A549 (cell line): ENCODE measurements around the gene LIN7B. TPM values are rescaled to one million over a fixed set of nuclear protein-coding genes. Genes with fewer than 3 reads are reported as not detected.

ENCODE experiments used
- ATAC-seq, 2 experiments: fragments of 200-7000 bp in 1 of 2; fragments of >200 bp in 1 of 2; cut with Nextera tagmentation in 1 of 2; cut with Tn5 transposase in 1 of 2; 3 replicates each; pipeline versions ENCODE4 v1.8.0 to v1.9.1; 2018 to 2020; ENCODE audit warnings: mild to moderate bottlenecking in 1 of 2, moderate library complexity in 1 of 2
- CTCF ChIA-PET: fragments of 300-600 bp; sonication (Branson Sonifier 250); formaldehyde crosslinking; extraction: SDS; loops from one replicate; lab custom pipeline; 2021; ENCODE audit warnings: antibody characterized with exemption, inconsistent platforms; lab: Yijun Ruan, JAX
- POLR2A ChIA-PET: fragments of 350-600 bp; formaldehyde crosslinking; extraction: SDS; loops from one replicate; lab custom pipeline; 2021; ENCODE audit warnings: antibody characterized with exemption, inconsistent platforms; lab: Yijun Ruan, JAX
- DNase-seq, 2 experiments: peaks; one replicate each; pipeline versions ENCODE4 v3.0.0 to v3.0.0-alpha.2; 2011 to 2016; ENCODE audit warnings: low read depth in 1 of 2, low spot score in 1 of 2
- FAIRE-seq: peaks from 2 replicates; lab custom pipeline; 2011; peaks lifted over from hg19 to GRCh38; lab: Jason Lieb, UNC
- H3K27ac ChIP-seq, 2 experiments: fragments of >200 bp; sonication (Bioruptor Twin); formaldehyde crosslinking; 3 replicates each; pipeline ENCODE4 v1.5.1; 2016 to 2017
- H3K4me1 ChIP-seq: fragments of >200 bp; sonication (Bioruptor Twin); formaldehyde crosslinking; 3 replicates; pipeline ENCODE4 v1.6.1; 2016
- H3K4me2 ChIP-seq: fragments of >200 bp; sonication (Bioruptor Twin); formaldehyde crosslinking; 3 replicates; pipeline ENCODE4 v1.6.1; 2016
- H3K4me3 ChIP-seq: fragments of >200 bp; sonication (Bioruptor Twin); formaldehyde crosslinking; 3 replicates; pipeline ENCODE4 v1.5.1; 2016
- H3K9me3 ChIP-seq: fragments of >200 bp; sonication (Bioruptor Twin); formaldehyde crosslinking; 3 replicates; pipeline ENCODE4 v1.6.1; 2016
- CEBPB ChIP-seq, 2 experiments: fragments of >200 bp in 1 of 2; sonication (Bioruptor Twin) in 1 of 2; formaldehyde crosslinking in 1 of 2; IDR thresholded peaks; 2 replicates each; pipeline ENCODE4 v1.6.1; 2012 to 2016
- EHF ChIP-seq: fragments of 250-450 bp; sonication (Bioruptor Pico); IDR thresholded peaks from 2 replicates; pipeline ENCODE4 v1.5.0; 2020; ENCODE audit warnings: mild to moderate bottlenecking
- EHMT2 ChIP-seq: fragments of 200-600 bp; sonication (generic); IDR thresholded peaks from 2 replicates; pipeline ENCODE4 v1.6.1; 2016; ENCODE audit warnings: antibody characterized with exemption, low read depth, mild to moderate bottlenecking, moderate library complexity
- HOXB5 ChIP-seq: fragments of 250-450 bp; sonication (Bioruptor Pico); IDR thresholded peaks from 2 replicates; pipeline ENCODE4 v1.5.0; 2020; ENCODE audit warnings: mild to moderate bottlenecking, moderate library complexity
- JUN ChIP-seq, 2 experiments: fragments of >200 bp; sonication (Bioruptor Twin); formaldehyde crosslinking; IDR thresholded peaks; 2 replicates in 1 of 2; 3 replicates in 1 of 2; pipeline ENCODE4 v1.6.1; 2016 to 2017
- KDM5A ChIP-seq: fragments of 200-600 bp; sonication (generic); IDR thresholded peaks from 2 replicates; pipeline ENCODE4 v1.6.1; 2016; ENCODE audit warnings: antibody characterized with exemption, mild to moderate bottlenecking
- POLR2A ChIP-seq: IDR thresholded peaks from 2 replicates; pipeline ENCODE4 v1.6.1; 2012; ENCODE audit warnings: mild to moderate bottlenecking, low read length
- RAD21 ChIP-seq, 2 experiments: fragments of >200 bp in 1 of 2; sonication (Bioruptor Twin) in 1 of 2; formaldehyde crosslinking in 1 of 2; IDR thresholded peaks in 1 of 2; conservative IDR thresholded peaks in 1 of 2; 2 replicates in 1 of 2; 3 replicates in 1 of 2; pipeline ENCODE4 v1.6.1; 2012 to 2018; ENCODE audit warnings: inconsistent platforms in 1 of 2
- SMC3 ChIP-seq: fragments of >200 bp; sonication (Bioruptor Twin); formaldehyde crosslinking; IDR thresholded peaks from 3 replicates; pipeline ENCODE4 v1.6.1; 2018; ENCODE audit warnings: inconsistent platforms
- WGBS: methylation state at CpG from one replicate; pipeline ENCODE4 v1.1.6; 2017; ENCODE audit errors: missing lambda C conversion rate; 5-methylcytosine and 5-hydroxymethylcytosine counted together
- polyA minus RNA-seq: library from RNA; depleted of rRNA, polyadenylated mRNA; stranded (reverse); fragments of >200 nt; gene quantifications from 2 replicates; pipeline ENCODE4 v1.2.3, GENCODE V29; 2011; rRNA and poly(A)+ RNA removed
- polyA plus RNA-seq, 4 experiments: library from polyadenylated mRNA; depleted of rRNA in 3 of 4; stranded (reverse); fragments of >200 nt; fragmentation: RNase III in 1 of 4; extraction: RNeasy Plus Mini Kit Qiagen cat#74134 plus additional on column Dnase treatment in 1 of 4; gene quantifications; 2 replicates in 3 of 4; 3 replicates in 1 of 4; pipeline ENCODE4 v1.2.3, GENCODE V29; 2011 to 2017
- TF ChIP-seq, protein P1 (sequence below): fragments of 250-450 bp; sonication (Bioruptor Pico); IDR thresholded peaks from 2 replicates; pipeline ENCODE4 v1.5.0; 2020; ENCODE audit warnings: low read depth, mild to moderate bottlenecking, moderate library complexity
- TF ChIP-seq, protein P2 (sequence below): fragments of >200 bp; sonication (Bioruptor Twin); formaldehyde crosslinking; IDR thresholded peaks from 3 replicates; pipeline ENCODE4 v1.6.1; 2016
- TF ChIP-seq, protein P3 (sequence below): fragments of 450-650 bp; IDR thresholded peaks from 2 replicates; pipeline ENCODE4 v1.6.1; 2014; ENCODE audit warnings: antibody characterized with exemption
- TF ChIP-seq, protein P4 (sequence below): IDR thresholded peaks from 2 replicates; pipeline ENCODE4 v1.6.1; 2012; ENCODE audit warnings: low read depth, borderline replicate concordance
- TF ChIP-seq, protein P5 (sequence below): IDR thresholded peaks from 2 replicates; pipeline ENCODE4 v1.6.1; 2012
- TF ChIP-seq, protein P6 (sequence below): IDR thresholded peaks from 2 replicates; pipeline ENCODE4 v1.6.1; 2012
- TF ChIP-seq, protein P7 (sequence below): fragments of >200 bp; sonication (Bioruptor Twin); formaldehyde crosslinking; IDR thresholded peaks from 3 replicates; pipeline ENCODE4 v1.5.1; 2016
- TF ChIP-seq, protein P8 (sequence below): fragments of 200-600 bp; sonication (generic); IDR thresholded peaks from 2 replicates; pipeline ENCODE4 v1.6.1; 2016; ENCODE audit warnings: antibody characterized with exemption, mild to moderate bottlenecking, moderate library complexity

Gene LIN7B, protein sequence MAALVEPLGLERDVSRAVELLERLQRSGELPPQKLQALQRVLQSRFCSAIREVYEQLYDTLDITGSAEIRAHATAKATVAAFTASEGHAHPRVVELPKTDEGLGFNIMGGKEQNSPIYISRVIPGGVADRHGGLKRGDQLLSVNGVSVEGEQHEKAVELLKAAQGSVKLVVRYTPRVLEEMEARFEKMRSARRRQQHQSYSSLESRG
- polyA plus RNA-seq (2011; rRNA removed) (4.6 and 5.4 TPM in 2 replicates), polyA plus RNA-seq (2017; fragmentation: RNase III; extraction: RNeasy Plus Mini Kit Qiagen cat#74134 plus additional on column Dnase treatment) (7.1 to 8.3 TPM (median 8.0 TPM) in 3 replicates), polyA minus RNA-seq (2.7 and 2.9 TPM in 2 replicates)
- polyA plus RNA-seq (2012; cell fraction: cytosol; rRNA removed): 16.6 and 16.9 TPM in 2 replicates
- polyA plus RNA-seq (2012; cell fraction: nucleus; rRNA removed): 13.0 and 18.7 TPM in 2 replicates

DNA sequence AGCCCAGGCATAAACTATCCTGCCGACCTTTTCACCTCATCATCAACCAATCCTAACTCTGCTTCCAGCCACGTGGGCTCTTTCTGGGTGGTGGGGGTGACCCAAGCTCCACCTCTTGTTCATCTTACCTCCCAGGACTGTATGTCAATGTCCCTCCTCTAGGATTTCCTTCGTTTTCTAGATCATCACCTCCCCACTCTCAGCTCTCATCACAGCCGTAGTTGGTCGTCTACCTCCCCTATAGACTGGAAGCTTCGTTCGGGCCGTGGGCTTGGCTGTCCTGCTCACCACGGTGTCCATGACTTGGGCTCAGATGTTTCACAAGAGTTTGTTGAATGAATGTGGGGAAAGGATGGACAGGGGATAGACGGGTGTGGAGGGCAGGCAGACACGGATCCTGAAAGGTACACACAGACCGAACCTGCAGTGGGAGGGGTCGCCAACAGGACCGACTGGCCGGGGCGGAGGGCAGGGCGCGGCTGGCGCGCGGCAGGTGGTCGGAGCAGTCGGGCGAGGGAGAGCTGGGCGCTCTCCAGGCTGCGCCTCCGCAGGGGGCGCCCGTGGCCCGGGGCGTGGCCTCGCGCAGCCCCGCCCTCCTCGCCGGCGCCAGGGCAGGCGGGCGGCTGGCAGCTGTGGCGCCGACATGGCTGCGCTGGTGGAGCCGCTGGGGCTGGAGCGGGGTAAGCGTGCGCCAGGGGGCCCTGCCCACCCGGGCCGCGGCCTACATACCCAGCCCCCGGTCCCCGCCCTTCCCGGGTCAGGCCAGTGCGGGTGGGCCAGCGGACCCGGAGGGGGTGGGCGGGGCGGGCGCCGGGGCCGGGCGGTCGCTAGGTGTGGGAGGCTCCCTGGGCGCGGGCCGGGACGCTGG is at the start of gene LIN7B:
Gene LIN7B, plus strand, starts transcription at position 609 of the 868 bp plus-strand sequence. Its CDS starts 35 bp downstream, at position 644.
- no peak for FAIRE-seq
- 2% methylated on average over 30 of the region's 66 CpGs for WGBS
- peak; percentile 85 to 94 for DNase-seq
- peak within 1 kb of the TSS; percentile 96 for H3K4me2 ChIP-seq
- CTCF ChIA-PET: interaction anchor here (0.9 to 11.5 kb wide), 25 partner anchors 10 to 127 kb away, joined by 3 to 241 read pairs (median 4); a partner anchor contains a TSS
- POLR2A ChIA-PET: interaction anchor here (0.5 to 1.8 kb wide), 9 partner anchors 12 to 110 kb away, joined by 3 to 8 read pairs (median 4); no protein-coding TSS in a partner anchor
- peak within 1 kb of the TSS; percentile 92 to 95 for H3K27ac ChIP-seq
- peak within 1 kb of the TSS; percentile 79 for H3K4me3 ChIP-seq
- TF ChIP-seq POLR2A: peak; percentile 78
- TF ChIP-seq, protein P1, sequence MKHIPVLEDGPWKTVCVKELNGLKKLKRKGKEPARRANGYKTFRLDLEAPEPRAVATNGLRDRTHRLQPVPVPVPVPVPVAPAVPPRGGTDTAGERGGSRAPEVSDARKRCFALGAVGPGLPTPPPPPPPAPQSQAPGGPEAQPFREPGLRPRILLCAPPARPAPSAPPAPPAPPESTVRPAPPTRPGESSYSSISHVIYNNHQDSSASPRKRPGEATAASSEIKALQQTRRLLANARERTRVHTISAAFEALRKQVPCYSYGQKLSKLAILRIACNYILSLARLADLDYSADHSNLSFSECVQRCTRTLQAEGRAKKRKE: 0 out of 2 replicates have a peak, but pooled peaks have one; percentile 76
- TF ChIP-seq CEBPB (IDR thresholded peaks at IDR 0.05): peak; percentile 16 to 74; a peak in 2 of 4 replicates
- TF ChIP-seq, protein P2, sequence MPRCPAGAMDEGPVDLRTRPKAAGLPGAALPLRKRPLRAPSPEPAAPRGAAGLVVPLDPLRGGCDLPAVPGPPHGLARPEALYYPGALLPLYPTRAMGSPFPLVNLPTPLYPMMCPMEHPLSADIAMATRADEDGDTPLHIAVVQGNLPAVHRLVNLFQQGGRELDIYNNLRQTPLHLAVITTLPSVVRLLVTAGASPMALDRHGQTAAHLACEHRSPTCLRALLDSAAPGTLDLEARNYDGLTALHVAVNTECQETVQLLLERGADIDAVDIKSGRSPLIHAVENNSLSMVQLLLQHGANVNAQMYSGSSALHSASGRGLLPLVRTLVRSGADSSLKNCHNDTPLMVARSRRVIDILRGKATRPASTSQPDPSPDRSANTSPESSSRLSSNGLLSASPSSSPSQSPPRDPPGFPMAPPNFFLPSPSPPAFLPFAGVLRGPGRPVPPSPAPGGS: peak; percentile 34; the same call in 1 of the 3 replicates
- TF ChIP-seq, protein P3, sequence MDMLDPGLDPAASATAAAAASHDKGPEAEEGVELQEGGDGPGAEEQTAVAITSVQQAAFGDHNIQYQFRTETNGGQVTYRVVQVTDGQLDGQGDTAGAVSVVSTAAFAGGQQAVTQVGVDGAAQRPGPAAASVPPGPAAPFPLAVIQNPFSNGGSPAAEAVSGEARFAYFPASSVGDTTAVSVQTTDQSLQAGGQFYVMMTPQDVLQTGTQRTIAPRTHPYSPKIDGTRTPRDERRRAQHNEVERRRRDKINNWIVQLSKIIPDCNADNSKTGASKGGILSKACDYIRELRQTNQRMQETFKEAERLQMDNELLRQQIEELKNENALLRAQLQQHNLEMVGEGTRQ: peak; percentile 92
- TF ChIP-seq RAD21 (conservative IDR thresholded peaks at IDR 0.05 in 1 of 2, IDR thresholded peaks at IDR 0.05 in 1 of 2): no peak
- TF ChIP-seq HOXB5 (CRISPR knock-in tag): 0 out of 2 replicates have a peak, but pooled peaks have one; percentile 39
- TF ChIP-seq, protein P4, sequence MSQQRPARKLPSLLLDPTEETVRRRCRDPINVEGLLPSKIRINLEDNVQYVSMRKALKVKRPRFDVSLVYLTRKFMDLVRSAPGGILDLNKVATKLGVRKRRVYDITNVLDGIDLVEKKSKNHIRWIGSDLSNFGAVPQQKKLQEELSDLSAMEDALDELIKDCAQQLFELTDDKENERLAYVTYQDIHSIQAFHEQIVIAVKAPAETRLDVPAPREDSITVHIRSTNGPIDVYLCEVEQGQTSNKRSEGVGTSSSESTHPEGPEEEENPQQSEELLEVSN: peak; percentile 75; the same call in 1 of the 2 replicates
- TF ChIP-seq EHMT2: no peak
- TF ChIP-seq, protein P5, sequence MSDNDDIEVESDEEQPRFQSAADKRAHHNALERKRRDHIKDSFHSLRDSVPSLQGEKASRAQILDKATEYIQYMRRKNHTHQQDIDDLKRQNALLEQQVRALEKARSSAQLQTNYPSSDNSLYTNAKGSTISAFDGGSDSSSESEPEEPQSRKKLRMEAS: peak; percentile 83
- TF ChIP-seq EHF (CRISPR knock-in tag): peak; percentile 66; the same call in 1 of the 2 replicates
- peak in 1 of 2 experiments; percentile 76; a peak in 2 of 5 replicates for TF ChIP-seq JUN (IDR thresholded peaks at IDR 0.05)
- TF ChIP-seq, protein P6, sequence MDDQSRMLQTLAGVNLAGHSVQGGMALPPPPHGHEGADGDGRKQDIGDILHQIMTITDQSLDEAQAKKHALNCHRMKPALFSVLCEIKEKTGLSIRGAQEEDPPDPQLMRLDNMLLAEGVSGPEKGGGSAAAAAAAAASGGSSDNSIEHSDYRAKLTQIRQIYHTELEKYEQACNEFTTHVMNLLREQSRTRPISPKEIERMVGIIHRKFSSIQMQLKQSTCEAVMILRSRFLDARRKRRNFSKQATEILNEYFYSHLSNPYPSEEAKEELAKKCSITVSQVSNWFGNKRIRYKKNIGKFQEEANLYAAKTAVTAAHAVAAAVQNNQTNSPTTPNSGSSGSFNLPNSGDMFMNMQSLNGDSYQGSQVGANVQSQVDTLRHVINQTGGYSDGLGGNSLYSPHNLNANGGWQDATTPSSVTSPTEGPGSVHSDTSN: no peak
- TF ChIP-seq KDM5A: no peak
- TF ChIP-seq, protein P7, sequence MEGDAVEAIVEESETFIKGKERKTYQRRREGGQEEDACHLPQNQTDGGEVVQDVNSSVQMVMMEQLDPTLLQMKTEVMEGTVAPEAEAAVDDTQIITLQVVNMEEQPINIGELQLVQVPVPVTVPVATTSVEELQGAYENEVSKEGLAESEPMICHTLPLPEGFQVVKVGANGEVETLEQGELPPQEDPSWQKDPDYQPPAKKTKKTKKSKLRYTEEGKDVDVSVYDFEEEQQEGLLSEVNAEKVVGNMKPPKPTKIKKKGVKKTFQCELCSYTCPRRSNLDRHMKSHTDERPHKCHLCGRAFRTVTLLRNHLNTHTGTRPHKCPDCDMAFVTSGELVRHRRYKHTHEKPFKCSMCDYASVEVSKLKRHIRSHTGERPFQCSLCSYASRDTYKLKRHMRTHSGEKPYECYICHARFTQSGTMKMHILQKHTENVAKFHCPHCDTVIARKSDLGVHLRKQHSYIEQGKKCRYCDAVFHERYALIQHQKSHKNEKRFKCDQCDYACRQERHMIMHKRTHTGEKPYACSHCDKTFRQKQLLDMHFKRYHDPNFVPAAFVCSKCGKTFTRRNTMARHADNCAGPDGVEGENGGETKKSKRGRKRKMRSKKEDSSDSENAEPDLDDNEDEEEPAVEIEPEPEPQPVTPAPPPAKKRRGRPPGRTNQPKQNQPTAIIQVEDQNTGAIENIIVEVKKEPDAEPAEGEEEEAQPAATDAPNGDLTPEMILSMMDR: peak; percentile 81
- TF ChIP-seq, protein P8, sequence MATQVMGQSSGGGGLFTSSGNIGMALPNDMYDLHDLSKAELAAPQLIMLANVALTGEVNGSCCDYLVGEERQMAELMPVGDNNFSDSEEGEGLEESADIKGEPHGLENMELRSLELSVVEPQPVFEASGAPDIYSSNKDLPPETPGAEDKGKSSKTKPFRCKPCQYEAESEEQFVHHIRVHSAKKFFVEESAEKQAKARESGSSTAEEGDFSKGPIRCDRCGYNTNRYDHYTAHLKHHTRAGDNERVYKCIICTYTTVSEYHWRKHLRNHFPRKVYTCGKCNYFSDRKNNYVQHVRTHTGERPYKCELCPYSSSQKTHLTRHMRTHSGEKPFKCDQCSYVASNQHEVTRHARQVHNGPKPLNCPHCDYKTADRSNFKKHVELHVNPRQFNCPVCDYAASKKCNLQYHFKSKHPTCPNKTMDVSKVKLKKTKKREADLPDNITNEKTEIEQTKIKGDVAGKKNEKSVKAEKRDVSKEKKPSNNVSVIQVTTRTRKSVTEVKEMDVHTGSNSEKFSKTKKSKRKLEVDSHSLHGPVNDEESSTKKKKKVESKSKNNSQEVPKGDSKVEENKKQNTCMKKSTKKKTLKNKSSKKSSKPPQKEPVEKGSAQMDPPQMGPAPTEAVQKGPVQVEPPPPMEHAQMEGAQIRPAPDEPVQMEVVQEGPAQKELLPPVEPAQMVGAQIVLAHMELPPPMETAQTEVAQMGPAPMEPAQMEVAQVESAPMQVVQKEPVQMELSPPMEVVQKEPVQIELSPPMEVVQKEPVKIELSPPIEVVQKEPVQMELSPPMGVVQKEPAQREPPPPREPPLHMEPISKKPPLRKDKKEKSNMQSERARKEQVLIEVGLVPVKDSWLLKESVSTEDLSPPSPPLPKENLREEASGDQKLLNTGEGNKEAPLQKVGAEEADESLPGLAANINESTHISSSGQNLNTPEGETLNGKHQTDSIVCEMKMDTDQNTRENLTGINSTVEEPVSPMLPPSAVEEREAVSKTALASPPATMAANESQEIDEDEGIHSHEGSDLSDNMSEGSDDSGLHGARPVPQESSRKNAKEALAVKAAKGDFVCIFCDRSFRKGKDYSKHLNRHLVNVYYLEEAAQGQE: no peak
- TF ChIP-seq SMC3: no peak; the same call in none of the 3 replicates
- TF ChIP-seq, all 56 proteins: peak for 11
- no peaks in the 10 kb centered on the region for H3K9me3 ChIP-seq
- peaks cover 27% of the 10 kb centered on the region for H3K4me1 ChIP-seq
- ATAC-seq: peak; percentile 67
